ENCODE measurements around the gene CDH4. TPM values are rescaled to one million over a fixed set of nuclear protein-coding genes. Genes with fewer than 3 reads are reported as not detected.

CDH4 gene
- total RNA-seq, 1 donor from 2014 or later, result 3.2 TPM

DNA sequence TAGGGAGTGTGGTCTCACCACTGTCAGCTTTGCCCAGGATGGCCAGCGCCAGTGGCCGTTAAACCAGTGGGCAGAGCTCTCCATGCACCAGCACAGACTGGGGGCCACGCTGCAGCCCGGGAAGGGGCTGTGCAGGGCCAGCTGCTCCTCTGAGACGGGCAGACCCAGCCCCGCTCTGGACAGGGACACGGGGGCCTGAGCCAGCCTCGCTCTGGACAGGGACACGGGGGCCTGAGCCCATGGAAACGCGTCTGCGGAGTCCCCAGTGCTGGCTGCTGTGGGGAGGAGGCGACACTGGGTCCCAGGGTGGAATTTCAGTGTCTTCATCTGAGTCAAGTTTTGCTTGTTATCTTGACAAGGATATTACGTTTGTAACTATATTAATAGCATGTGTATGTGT is 402.7 kb downstream of the CDH4 start:
- DNase-seq (ENCODE audit: low read depth) (no peak), FAIRE-seq (no peak)
- H3K79me2 ChIP-seq (ENCODE audit: insufficient read depth, low read length), result no peaks in the 10 kb centered on the region
- no peak overlapping the region for H3K27ac Mint-ChIP-seq (ENCODE audit: unreplicated experiment)
- H3K27me3 ChIP-seq (ENCODE audit: insufficient read depth, low read length), result no peaks in the 10 kb centered on the region
- no peaks in the 10 kb centered on the region for H3K4me1 ChIP-seq (ENCODE audit: insufficient read depth, low read length)
- H3K9me3 Mint-ChIP-seq (ENCODE audit: unreplicated experiment), result peaks cover 7% of the 10 kb centered on the region
- no peak overlapping the region for H2AFZ ChIP-seq (ENCODE audit: low read depth, low read length)
- H3K9ac ChIP-seq (ENCODE audit: low read length), result no peak overlapping the region
- H3K36me3 Mint-ChIP-seq (ENCODE audit: low read depth, unreplicated experiment), result no peaks in the 10 kb centered on the region
- no peak overlapping the region for H3K4me3 ChIP-seq (ENCODE audit: insufficient read depth, low read depth, low read length)
- peaks cover 2% of the 10 kb centered on the region for H3K4me1 Mint-ChIP-seq (ENCODE audit: low read depth, unreplicated experiment)
- H3K4me3 Mint-ChIP-seq (ENCODE audit: unreplicated experiment), result no peak overlapping the region
- no peaks in the 10 kb centered on the region for H4K20me1 ChIP-seq (ENCODE audit: insufficient read depth, low read length)
- no peaks in the 10 kb centered on the region for H3K9me3 ChIP-seq (ENCODE audit: insufficient read depth, low read depth, low read length)
- H3K4me2 ChIP-seq (ENCODE audit: low read length), result no peak overlapping the region
- TF ChIP-seq, protein P1, sequence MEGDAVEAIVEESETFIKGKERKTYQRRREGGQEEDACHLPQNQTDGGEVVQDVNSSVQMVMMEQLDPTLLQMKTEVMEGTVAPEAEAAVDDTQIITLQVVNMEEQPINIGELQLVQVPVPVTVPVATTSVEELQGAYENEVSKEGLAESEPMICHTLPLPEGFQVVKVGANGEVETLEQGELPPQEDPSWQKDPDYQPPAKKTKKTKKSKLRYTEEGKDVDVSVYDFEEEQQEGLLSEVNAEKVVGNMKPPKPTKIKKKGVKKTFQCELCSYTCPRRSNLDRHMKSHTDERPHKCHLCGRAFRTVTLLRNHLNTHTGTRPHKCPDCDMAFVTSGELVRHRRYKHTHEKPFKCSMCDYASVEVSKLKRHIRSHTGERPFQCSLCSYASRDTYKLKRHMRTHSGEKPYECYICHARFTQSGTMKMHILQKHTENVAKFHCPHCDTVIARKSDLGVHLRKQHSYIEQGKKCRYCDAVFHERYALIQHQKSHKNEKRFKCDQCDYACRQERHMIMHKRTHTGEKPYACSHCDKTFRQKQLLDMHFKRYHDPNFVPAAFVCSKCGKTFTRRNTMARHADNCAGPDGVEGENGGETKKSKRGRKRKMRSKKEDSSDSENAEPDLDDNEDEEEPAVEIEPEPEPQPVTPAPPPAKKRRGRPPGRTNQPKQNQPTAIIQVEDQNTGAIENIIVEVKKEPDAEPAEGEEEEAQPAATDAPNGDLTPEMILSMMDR (IDR thresholded peaks at IDR 0.05; ENCODE audit: insufficient read depth, low read depth, low read length), result no peak
- no peak for TF ChIP-seq EZH2 (IDR thresholded peaks at IDR 0.05; ENCODE audit: insufficient read depth, low read length)
- peaks cover 35% of the 10 kb centered on the region for H3K27me3 Mint-ChIP-seq (ENCODE audit: low read depth, unreplicated experiment)
- H3K36me3 ChIP-seq (ENCODE audit: insufficient read depth, low read length), result no peaks in the 10 kb centered on the region
- H3K27ac ChIP-seq (ENCODE audit: low read depth, low read length), result no peak overlapping the region

DNA sequence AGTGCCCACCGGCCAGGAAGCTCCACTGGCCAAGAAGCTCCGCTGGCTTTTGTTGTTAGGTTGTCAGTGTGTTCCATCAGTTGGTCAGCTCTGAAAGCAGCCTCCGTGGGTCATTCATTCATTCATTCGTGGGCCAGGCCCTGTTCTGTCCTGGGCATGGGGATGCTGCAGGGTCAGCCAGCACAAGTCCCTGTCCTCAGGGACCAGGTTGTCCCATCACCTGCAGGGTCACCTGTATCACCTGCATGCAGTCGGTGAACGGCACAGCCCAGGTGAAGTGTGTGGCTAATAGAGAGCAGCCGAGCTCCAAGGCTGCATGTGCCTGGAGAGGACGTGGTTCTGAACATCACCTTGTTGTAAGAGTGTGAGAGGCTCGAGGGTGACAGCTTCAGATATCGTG is 403.5 kb downstream of the CDH4 start:
- FAIRE-seq (no peak), DNase-seq (ENCODE audit: low read depth) (no peak)
- no peaks in the 10 kb centered on the region for H3K36me3 ChIP-seq (ENCODE audit: insufficient read depth, low read length)
- Mint-ChIP-seq H3K27ac (ENCODE audit: unreplicated experiment) (no peak overlapping the region), H3K4me1 (ENCODE audit: low read depth, unreplicated experiment) (no peaks in the 10 kb centered on the region), H3K9me3 (ENCODE audit: unreplicated experiment) (peaks cover 7% of the 10 kb centered on the region), H3K27me3 (ENCODE audit: low read depth, unreplicated experiment) (peaks cover 27% of the 10 kb centered on the region), H3K36me3 (ENCODE audit: low read depth, unreplicated experiment) (no peaks in the 10 kb centered on the region), H3K4me3 (ENCODE audit: unreplicated experiment) (no peak overlapping the region)
- H3K79me2 ChIP-seq (ENCODE audit: insufficient read depth, low read length), result no peaks in the 10 kb centered on the region
- no peaks in the 10 kb centered on the region for H3K27me3 ChIP-seq (ENCODE audit: insufficient read depth, low read length)
- no peak overlapping the region for H3K27ac ChIP-seq (ENCODE audit: low read depth, low read length)
- no peaks in the 10 kb centered on the region for H4K20me1 ChIP-seq (ENCODE audit: insufficient read depth, low read length)
- no peak overlapping the region for H3K4me3 ChIP-seq (ENCODE audit: insufficient read depth, low read depth, low read length)
- no peak overlapping the region for H3K9ac ChIP-seq (ENCODE audit: low read length)
- H3K4me2 ChIP-seq (ENCODE audit: low read length), result no peak overlapping the region
- TF ChIP-seq, protein P1 (IDR thresholded peaks at IDR 0.05; ENCODE audit: insufficient read depth, low read depth, low read length), result no peak
- no peak for TF ChIP-seq EZH2 (IDR thresholded peaks at IDR 0.05; ENCODE audit: insufficient read depth, low read length)
- no peak overlapping the region for H2AFZ ChIP-seq (ENCODE audit: low read depth, low read length)
- H3K9me3 ChIP-seq (ENCODE audit: insufficient read depth, low read depth, low read length), result no peaks in the 10 kb centered on the region
- no peaks in the 10 kb centered on the region for H3K4me1 ChIP-seq (ENCODE audit: insufficient read depth, low read length)

DNA sequence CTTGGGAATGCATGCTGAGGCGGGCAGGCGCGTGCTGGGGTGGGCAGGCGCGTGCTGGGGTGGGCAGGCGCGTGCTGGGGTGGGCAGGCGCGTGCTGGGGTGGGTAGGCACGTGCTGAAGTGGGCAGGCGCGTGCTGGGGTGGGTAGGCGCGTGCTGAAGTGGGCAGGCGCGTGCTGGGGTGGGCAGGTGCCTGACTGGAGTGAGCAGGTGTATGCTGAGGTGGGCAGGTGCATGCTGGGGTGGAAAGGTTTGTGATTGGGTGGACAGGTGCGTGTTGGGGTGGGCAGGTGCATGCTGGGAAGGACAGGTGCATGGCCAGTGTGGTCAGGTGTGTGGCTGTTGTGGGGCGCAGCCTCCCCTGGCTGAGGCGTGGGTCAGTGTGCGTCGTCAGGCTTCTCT is 404.1 kb downstream of the CDH4 start:
- no peaks in the 10 kb centered on the region for H3K79me2 ChIP-seq (ENCODE audit: insufficient read depth, low read length)
- no peaks in the 10 kb centered on the region for H3K36me3 ChIP-seq (ENCODE audit: insufficient read depth, low read length)
- no peaks in the 10 kb centered on the region for H3K4me1 ChIP-seq (ENCODE audit: insufficient read depth, low read length)
- Mint-ChIP-seq H3K4me1 (ENCODE audit: low read depth, unreplicated experiment) (no peaks in the 10 kb centered on the region), H3K36me3 (ENCODE audit: low read depth, unreplicated experiment) (no peaks in the 10 kb centered on the region), H3K9me3 (ENCODE audit: unreplicated experiment) (peaks cover 7% of the 10 kb centered on the region), H3K27me3 (ENCODE audit: low read depth, unreplicated experiment) (peaks cover 22% of the 10 kb centered on the region), H3K4me3 (ENCODE audit: unreplicated experiment) (no peak overlapping the region), H3K27ac (ENCODE audit: unreplicated experiment) (no peak overlapping the region)
- no peak for TF ChIP-seq EZH2 (IDR thresholded peaks at IDR 0.05; ENCODE audit: insufficient read depth, low read length)
- TF ChIP-seq, protein P1 (IDR thresholded peaks at IDR 0.05; ENCODE audit: insufficient read depth, low read depth, low read length), result no peak
- H3K9me3 ChIP-seq (ENCODE audit: insufficient read depth, low read depth, low read length), result no peaks in the 10 kb centered on the region
- no peak overlapping the region for H3K4me3 ChIP-seq (ENCODE audit: insufficient read depth, low read depth, low read length)
- H3K4me2 ChIP-seq (ENCODE audit: low read length), result no peak overlapping the region
- H4K20me1 ChIP-seq (ENCODE audit: insufficient read depth, low read length), result no peaks in the 10 kb centered on the region
- no peak overlapping the region for H2AFZ ChIP-seq (ENCODE audit: low read depth, low read length)
- H3K9ac ChIP-seq (ENCODE audit: low read length), result no peak overlapping the region
- no peak overlapping the region for H3K27ac ChIP-seq (ENCODE audit: low read depth, low read length)
- FAIRE-seq, result no peak
- DNase-seq (ENCODE audit: low read depth), result no peak
- H3K27me3 ChIP-seq (ENCODE audit: insufficient read depth, low read length), result no peaks in the 10 kb centered on the region

Measured in astrocyte (in vitro differentiated cells and primary cell).